Right atrium auricular region (tissue), 2 donors: ENCODE results near the gene SSU72. TPM values are rescaled to one million over a fixed set of nuclear protein-coding genes. Genes with fewer than 3 reads are reported as not detected.

Experiments
- DNase-seq: peaks from one replicate; pipeline ENCODE4 v3.0.0-alpha.2; 2019; ENCODE audit warnings: low spot score
- H3K27ac ChIP-seq, 2 donors: fragments of 200-600 bp; sonication (generic); 1 replicate in 1 of 2; 2 replicates in 1 of 2; pipeline ENCODE4 v1.5.1; 2016 to 2019
- H3K27me3 ChIP-seq, 2 donors: fragments of 200-600 bp; sonication (generic); one replicate each; pipeline versions ENCODE4 v1.5.1 to v1.6.0; 2017 to 2019
- H3K36me3 ChIP-seq: fragments of 200-600 bp; sonication (generic); one replicate; pipeline ENCODE4 v1.5.1; 2016
- H3K4me1 ChIP-seq, 2 donors: fragments of 200-600 bp; sonication (generic); one replicate each; pipeline versions ENCODE4 v1.5.1 to v1.6.0; 2017 to 2019
- H3K4me3 ChIP-seq, 2 donors: fragments of 200-600 bp; sonication (generic); 1 replicate in 1 of 2; 2 replicates in 1 of 2; pipeline ENCODE4 v1.5.1; 2017 to 2019; ENCODE audit warnings: mild to moderate bottlenecking in 1 of 2, moderate library complexity in 1 of 2
- H3K9me3 ChIP-seq, 2 donors: fragments of 200-600 bp; sonication (generic); one replicate each; pipeline ENCODE4 v1.5.1; 2019
- total RNA-seq, 2 donors: library from RNA; depleted of rRNA; stranded (reverse); fragments of >200 nt; gene quantifications; one replicate each; pipeline ENCODE4 v1.1.0, GENCODE V29; 2016
- TF ChIP-seq, protein P1 (sequence below), 2 donors: fragments of 200-600 bp; sonication (generic); IDR thresholded peaks; one replicate each; pipeline ENCODE4 v1.5.1; 2019; ENCODE audit warnings: antibody characterized with exemption in 2 of 2

SSU72 gene
- total RNA-seq, 2 donors from 2014 or later = 98.3 to 121 TPM

DNA sequence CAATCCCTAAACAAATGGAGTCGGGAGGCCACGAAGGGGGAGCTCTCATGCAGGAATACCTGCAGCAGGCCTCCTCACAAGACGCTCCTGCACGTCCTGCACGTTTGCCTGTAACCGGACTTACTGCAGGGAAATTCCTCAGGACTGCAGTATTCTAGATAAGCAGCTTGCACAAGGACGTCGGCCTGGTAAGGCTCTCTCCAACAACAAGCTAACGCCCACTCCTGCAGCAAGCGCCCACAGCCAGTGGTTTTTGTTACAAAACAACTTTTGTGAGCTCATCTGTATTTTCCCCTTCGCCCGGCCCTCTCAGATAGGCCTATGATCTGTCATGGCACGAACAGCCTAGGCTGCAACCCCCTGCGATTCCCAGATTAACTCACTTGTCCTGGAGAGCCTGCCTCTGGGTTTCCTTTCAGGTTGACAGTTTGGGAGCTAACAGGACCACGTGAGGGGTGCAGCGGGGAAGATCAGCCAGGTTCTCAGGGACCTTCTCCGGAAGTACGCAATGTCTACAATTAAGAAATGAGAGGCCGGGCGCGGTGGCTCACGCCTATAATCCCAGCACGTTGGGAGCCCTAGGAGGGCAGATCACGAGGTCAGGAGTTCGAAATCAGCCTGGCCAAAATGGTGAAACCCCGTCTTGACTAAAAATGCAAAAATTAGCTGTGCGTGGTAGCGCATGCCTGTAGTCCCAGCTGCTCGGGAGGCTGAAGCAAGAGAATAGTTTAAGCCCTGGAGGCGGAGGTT is 39.7 kb upstream of the SSU72 start:
- Histone ChIP-seq H3K27ac (peak overlapping the region; percentile 100), H3K9me3 (no peaks in the 10 kb centered on the region), H3K4me1 (peaks cover 0 to 39% of the 10 kb centered on the region in 2 donors), H3K4me3 (peak overlapping the region; percentile 97 to 100), H3K36me3 (no peaks in the 10 kb centered on the region), H3K27me3 (no peaks in the 10 kb centered on the region)
- peak; percentile 79 for DNase-seq
- TF ChIP-seq, protein P1, sequence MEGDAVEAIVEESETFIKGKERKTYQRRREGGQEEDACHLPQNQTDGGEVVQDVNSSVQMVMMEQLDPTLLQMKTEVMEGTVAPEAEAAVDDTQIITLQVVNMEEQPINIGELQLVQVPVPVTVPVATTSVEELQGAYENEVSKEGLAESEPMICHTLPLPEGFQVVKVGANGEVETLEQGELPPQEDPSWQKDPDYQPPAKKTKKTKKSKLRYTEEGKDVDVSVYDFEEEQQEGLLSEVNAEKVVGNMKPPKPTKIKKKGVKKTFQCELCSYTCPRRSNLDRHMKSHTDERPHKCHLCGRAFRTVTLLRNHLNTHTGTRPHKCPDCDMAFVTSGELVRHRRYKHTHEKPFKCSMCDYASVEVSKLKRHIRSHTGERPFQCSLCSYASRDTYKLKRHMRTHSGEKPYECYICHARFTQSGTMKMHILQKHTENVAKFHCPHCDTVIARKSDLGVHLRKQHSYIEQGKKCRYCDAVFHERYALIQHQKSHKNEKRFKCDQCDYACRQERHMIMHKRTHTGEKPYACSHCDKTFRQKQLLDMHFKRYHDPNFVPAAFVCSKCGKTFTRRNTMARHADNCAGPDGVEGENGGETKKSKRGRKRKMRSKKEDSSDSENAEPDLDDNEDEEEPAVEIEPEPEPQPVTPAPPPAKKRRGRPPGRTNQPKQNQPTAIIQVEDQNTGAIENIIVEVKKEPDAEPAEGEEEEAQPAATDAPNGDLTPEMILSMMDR (IDR thresholded peaks at IDR 0.05) = no peak

DNA sequence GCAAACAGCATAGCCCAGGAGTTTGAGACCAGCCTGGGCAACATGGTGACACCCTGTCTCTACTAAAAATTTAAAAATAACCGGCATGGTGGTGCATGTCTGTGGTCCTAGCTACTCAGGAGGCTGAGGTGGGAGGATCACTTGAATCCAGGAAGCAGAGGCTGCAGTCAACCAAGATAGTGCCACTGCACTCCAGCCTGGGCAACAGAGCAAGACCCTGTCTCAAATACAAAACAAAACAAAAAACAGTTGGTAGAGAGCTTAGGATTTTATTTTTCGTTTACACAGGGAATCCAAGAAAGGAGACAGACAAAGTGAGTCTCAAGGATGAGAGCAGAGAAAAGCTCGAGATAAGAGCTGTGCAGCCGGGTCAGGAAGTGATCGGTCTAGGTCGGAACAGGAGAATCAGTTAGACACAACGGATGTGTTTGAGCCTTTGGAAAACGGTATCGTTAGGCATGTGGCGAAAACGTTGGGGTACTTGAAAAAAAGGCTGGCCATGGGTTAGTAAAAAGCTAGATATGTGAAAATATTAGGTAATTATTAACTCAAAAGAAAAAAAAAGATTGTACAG is 38.9 kb upstream of the SSU72 start:
- TF ChIP-seq, protein P1 (IDR thresholded peaks at IDR 0.05) = no peak
- Histone ChIP-seq H3K9me3 (no peaks in the 10 kb centered on the region), H3K4me1 (peaks cover 0 to 39% of the 10 kb centered on the region in 2 donors), H3K4me3 (peak overlapping the region in 1 of 2 donors; percentile 97), H3K36me3 (no peaks in the 10 kb centered on the region), H3K27ac (no peak overlapping the region), H3K27me3 (no peaks in the 10 kb centered on the region)
- DNase-seq = no peak

DNA sequence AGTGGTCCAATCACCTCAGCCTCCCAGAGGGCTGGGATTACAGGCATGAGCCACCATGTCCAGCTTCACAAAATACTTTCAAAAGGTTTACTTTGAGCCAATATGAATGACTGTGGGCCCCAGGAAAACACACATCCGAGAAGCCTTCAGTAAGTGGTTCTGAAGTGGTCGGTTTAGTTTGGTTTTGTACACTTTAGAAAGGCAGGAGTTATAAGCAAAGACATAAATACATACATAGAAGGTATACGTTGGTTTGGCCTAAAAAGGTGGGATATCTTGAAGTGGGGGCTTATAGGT is 37.4 kb upstream of the SSU72 start:
- Histone ChIP-seq H3K36me3 (no peaks in the 10 kb centered on the region), H3K9me3 (no peaks in the 10 kb centered on the region), H3K4me1 (peaks cover 0 to 35% of the 10 kb centered on the region in 2 donors), H3K27ac (no peak overlapping the region), H3K27me3 (no peaks in the 10 kb centered on the region), H3K4me3 (no peak overlapping the region)
- TF ChIP-seq, protein P1 (IDR thresholded peaks at IDR 0.05) = no peak
- no peak for DNase-seq

DNA sequence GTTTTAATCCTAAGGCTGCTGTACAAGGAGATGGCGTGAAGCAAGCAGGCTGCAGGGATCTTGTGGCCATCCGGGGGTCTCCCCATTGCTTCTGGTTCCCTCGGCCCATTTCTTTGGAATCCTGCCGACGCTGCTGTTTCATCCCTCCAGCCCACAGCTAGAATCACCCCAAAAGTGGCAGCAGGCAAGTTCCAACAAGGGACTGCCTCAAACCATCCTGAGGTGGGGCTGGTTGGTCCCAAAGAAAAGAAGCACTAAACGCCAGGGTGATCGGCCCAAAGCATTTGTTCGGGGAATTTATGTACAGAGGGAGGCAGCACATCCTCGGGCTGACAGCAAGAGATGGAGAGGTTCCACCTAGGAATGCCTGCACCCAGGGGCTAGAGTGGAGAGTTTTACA is 36.1 kb upstream of the SSU72 start:
- Histone ChIP-seq H3K36me3 (no peaks in the 10 kb centered on the region), H3K27ac (peak overlapping the region in 1 of 2 donors; percentile 23), H3K9me3 (no peaks in the 10 kb centered on the region), H3K27me3 (no peaks in the 10 kb centered on the region), H3K4me1 (peaks cover 0 to 27% of the 10 kb centered on the region in 2 donors), H3K4me3 (no peak overlapping the region)
- TF ChIP-seq, protein P1 (IDR thresholded peaks at IDR 0.05) = no peak
- DNase-seq = no peak

DNA sequence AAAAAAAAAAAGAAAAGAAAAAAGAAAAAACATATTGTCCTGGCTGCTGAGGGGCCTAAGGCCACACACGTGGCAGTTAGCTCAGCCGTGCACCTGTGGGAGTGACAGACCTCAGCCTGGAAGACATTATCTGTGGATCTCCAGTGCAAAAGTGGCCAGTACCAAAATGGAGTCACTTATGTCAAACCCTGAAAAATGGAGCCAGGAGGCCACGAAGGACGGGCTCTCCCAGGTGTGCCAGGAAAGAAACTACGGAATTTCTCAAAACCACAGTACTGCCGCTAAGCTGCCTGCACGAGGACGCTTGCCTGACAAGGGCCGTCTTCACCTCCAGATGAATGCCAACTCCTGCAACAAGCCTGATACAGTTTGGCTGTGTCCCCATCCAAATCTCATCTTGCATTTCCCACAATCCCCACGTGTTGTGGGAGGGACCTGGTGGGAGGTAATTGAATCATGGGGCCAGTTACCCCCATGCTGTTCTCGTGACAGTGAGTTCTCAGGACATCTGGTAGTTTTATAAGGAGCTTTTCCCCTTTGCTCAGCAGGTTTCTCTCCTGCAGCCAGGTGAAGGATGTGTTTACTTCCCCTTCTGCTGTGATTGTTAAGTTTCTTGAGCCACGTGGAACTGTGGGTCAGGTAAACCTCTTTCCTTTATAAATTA is 35.3 kb upstream of the SSU72 start:
- H3K36me3 ChIP-seq = no peaks in the 10 kb centered on the region
- H3K27ac ChIP-seq = no peak overlapping the region
- H3K27me3 ChIP-seq = no peaks in the 10 kb centered on the region
- H3K4me3 ChIP-seq = no peak overlapping the region
- no peaks in the 10 kb centered on the region for H3K9me3 ChIP-seq
- TF ChIP-seq, protein P1 (IDR thresholded peaks at IDR 0.05) = no peak
- H3K4me1 ChIP-seq = peaks cover 0 to 26% of the 10 kb centered on the region in 2 donors
- no peak for DNase-seq
